Endothelial cell of umbilical vein (primary cell): ENCODE data around the gene MRC2. TPM values are rescaled to one million over a fixed set of nuclear protein-coding genes. Genes with fewer than 3 reads are reported as not detected.

Source experiments
- BruUV-seq: library from RNA; stranded (reverse); fragments of 400-500 nt; replicated peaks from 2 replicates; lab custom pipeline; 2021; lab: Mats Ljungman, UMichigan
- CTCF ChIA-PET: fragments of 300-600, 350-600 bp; sonication (Branson Sonifier 250); formaldehyde crosslinking; loops from one replicate; lab custom pipeline; 2021; ENCODE audit warnings: antibody characterized with exemption, inconsistent platforms; lab: Charles Lee
- POLR2A ChIA-PET: fragments of 300-600, 350-600 bp; sonication (Branson Sonifier 250); formaldehyde crosslinking; loops from one replicate; lab custom pipeline; 2021; ENCODE audit warnings: antibody characterized with exemption, inconsistent platforms; lab: Charles Lee
- DNase-seq: peaks from one replicate; pipeline ENCODE4 v3.0.0-alpha.2; 2011; ENCODE audit warnings: low read depth, low spot score
- FAIRE-seq: peaks from 2 replicates; lab custom pipeline; 2011; peaks lifted over from hg19 to GRCh38; lab: Jason Lieb, UNC
- H2AFZ ChIP-seq: 2 replicates; pipeline ENCODE4 v1.6.0; 2012; ENCODE audit warnings: low read depth, low read length, control low read depth, inconsistent platforms
- H3K27ac ChIP-seq: 2 replicates; pipeline ENCODE4 v1.5.1; 2011; ENCODE audit warnings: low read depth, mild to moderate bottlenecking, control low read depth, low read length, moderate library complexity; ENCODE audit not compliant: insufficient read depth
- H3K27me3 ChIP-seq, 2 experiments: 2 replicates each; pipeline versions ENCODE4 v1.6.0 to v1.6.1; 2011; ENCODE audit warnings: low read length in 2 of 2, mixed read lengths in 1 of 2; ENCODE audit not compliant: control insufficient read depth in 2 of 2, insufficient read depth in 2 of 2
- H3K36me3 ChIP-seq, 2 experiments: 2 replicates in 1 of 2; 3 replicates in 1 of 2; pipeline ENCODE4 v1.5.1; 2011; ENCODE audit warnings: low read length in 2 of 2, mild to moderate bottlenecking in 1 of 2, moderate library complexity in 1 of 2; ENCODE audit not compliant: control insufficient read depth in 2 of 2, insufficient read depth in 2 of 2; ENCODE audit errors: extremely low read depth in 1 of 2
- H3K4me1 ChIP-seq: 3 replicates; pipeline ENCODE4 v1.5.1; 2011; ENCODE audit warnings: mild to moderate bottlenecking, low read length; ENCODE audit not compliant: control insufficient read depth, insufficient read depth; ENCODE audit errors: extremely low read depth
- H3K4me2 ChIP-seq: 2 replicates; pipeline ENCODE4 v1.6.1; 2011; ENCODE audit warnings: low read length, control low read depth, mixed read lengths; ENCODE audit not compliant: insufficient read depth
- H3K4me3 ChIP-seq, 3 experiments: fragments of 200-600 bp in 1 of 3; sonication (generic), shearing (Covaris generic) in 1 of 3; replicated peaks in 1 of 3; 2 replicates each; pipeline ENCODE4 v1.5.1; 2011 to 2016; ENCODE audit warnings: control low read depth in 3 of 3, low read length in 3 of 3, mild to moderate bottlenecking in 2 of 3, inconsistent platforms in 1 of 3, low read depth in 1 of 3, moderate library complexity in 1 of 3; ENCODE audit not compliant: insufficient read depth in 1 of 3
- H3K79me2 ChIP-seq: 2 replicates; pipeline ENCODE4 v1.6.0; 2012; ENCODE audit warnings: low read length, inconsistent platforms; ENCODE audit not compliant: control insufficient read depth, insufficient read depth
- H3K9ac ChIP-seq: replicated peaks from 2 replicates; pipeline ENCODE3; 2011; ENCODE audit warnings: low read length, control low read depth; ENCODE audit not compliant: insufficient read depth; ENCODE audit errors: extremely low read depth
- H3K9me1 ChIP-seq: replicated peaks from 3 replicates; pipeline ENCODE4 v1.6.0; 2011; ENCODE audit warnings: mild to moderate bottlenecking, low read length; ENCODE audit not compliant: control insufficient read depth, insufficient read depth; ENCODE audit errors: extremely low read depth
- H3K9me3 ChIP-seq: replicated peaks from 2 replicates; pipeline ENCODE4 v1.5.1; 2012; ENCODE audit warnings: low read length, inconsistent platforms; ENCODE audit not compliant: control insufficient read depth, insufficient read depth
- H4K20me1 ChIP-seq: replicated peaks from 2 replicates; pipeline ENCODE3; 2011; ENCODE audit warnings: mild to moderate bottlenecking, low read length; ENCODE audit not compliant: control insufficient read depth, insufficient read depth; ENCODE audit errors: extremely low read depth
- EZH2 ChIP-seq: IDR thresholded peaks from 2 replicates; pipeline ENCODE4 v1.6.1; 2012; ENCODE audit warnings: borderline replicate concordance, low read depth, mild to moderate bottlenecking, moderate library complexity, low read length, inconsistent platforms; ENCODE audit not compliant: severe bottlenecking
- GATA2 ChIP-seq: IDR thresholded peaks from 2 replicates; pipeline ENCODE4 v1.7.0; 2011; ENCODE audit warnings: low read depth, mild to moderate bottlenecking, moderate library complexity, mixed read lengths, low read length; ENCODE audit not compliant: insufficient read length, insufficient read depth
- JUN ChIP-seq: IDR thresholded peaks from 2 replicates; pipeline ENCODE4 v1.6.1; 2011; ENCODE audit warnings: borderline replicate concordance, low read depth; ENCODE audit not compliant: insufficient read length, insufficient read depth
- MYC ChIP-seq: IDR thresholded peaks from one replicate; pipeline ENCODE4 v1.6.1; 2011; ENCODE audit warnings: mild to moderate bottlenecking, low read depth, low read length
- POLR2A ChIP-seq: IDR thresholded peaks from 2 replicates; pipeline ENCODE4 v1.6.1; 2012; ENCODE audit warnings: low read depth, mild to moderate bottlenecking, control low read depth, low read length
- POLR2AphosphoS5 ChIP-seq: IDR thresholded peaks from 2 replicates; pipeline ENCODE4 v1.6.1; 2012; ENCODE audit warnings: low read depth, mild to moderate bottlenecking, control low read depth, low read length, moderate library complexity; ENCODE audit not compliant: insufficient read depth
- dilution Hi-C: fragments of 300-500 bp; cut with MboI; formaldehyde crosslinking; loops from one replicate; pipeline ENCODE4 v1.15.0; 2019; ENCODE audit warnings: low sequenced_read_pairs; ENCODE audit not compliant: extremely low pct_ligation_motif_present
- intact Hi-C: fragments of 100-400 bp; cut with micrococcal nuclease; formaldehyde crosslinking; loops from one replicate; pipeline ENCODE4 v1.10.0; 2022
- polyA plus RNA-seq, 4 experiments: library from polyadenylated mRNA; depleted of rRNA in 3 of 4; stranded (reverse) in 3 of 4; unstranded in 1 of 4; fragments of >200 nt; gene quantifications; 2 replicates each; pipeline versions ENCODE4 v1.2.1 to v1.2.3, GENCODE V29; 2011 to 2012; ENCODE audit warnings: missing spikeins in 1 of 4
- total RNA-seq: library from RNA; stranded (reverse); gene quantifications from 2 replicates; pipeline ENCODE4 v1.2.3, GENCODE V29; 2021
- TF ChIP-seq, protein P1 (sequence below), 2 donors: IDR thresholded peaks; 1 replicate in 1 of 2; 2 replicates in 1 of 2; pipeline ENCODE4 v1.5.1; 2011; ENCODE audit warnings: low read length in 2 of 2, mild to moderate bottlenecking in 2 of 2, moderate library complexity in 2 of 2, control low read depth in 1 of 2, inconsistent platforms in 1 of 2, low read depth in 1 of 2; ENCODE audit not compliant: insufficient read depth in 1 of 2; ENCODE audit errors: extremely low read depth in 1 of 2

MRC2 gene
- total and polyA plus RNA-seq, 2 donors (not counting 3 experiments of a cell fraction or from before 2014, with no cell fraction given), result 30.6 to 52.7 TPM

DNA sequence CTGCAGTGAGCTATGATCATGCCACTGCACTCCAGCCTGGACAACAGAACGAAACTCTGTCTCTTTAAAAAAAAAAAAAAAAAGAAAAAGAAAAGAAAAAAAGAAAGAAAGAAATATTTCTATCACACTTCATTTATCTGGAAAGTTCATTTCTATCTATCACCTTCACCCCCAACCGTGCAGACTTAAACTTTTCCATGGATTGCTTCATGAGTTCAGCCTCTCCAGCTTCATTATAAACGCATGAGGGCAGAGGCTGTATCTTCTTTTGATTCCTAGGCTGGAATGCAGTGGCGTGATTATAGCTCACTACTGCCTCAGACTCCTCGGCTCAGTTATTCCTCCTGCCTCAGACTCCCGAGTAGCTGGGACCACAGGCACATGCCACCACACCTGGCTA, 28.2 kb downstream of the MRC2 start:
- FAIRE-seq, result no peak
- no peak overlapping the region for H2AFZ ChIP-seq
- DNase-seq, result no peak
- H3K4me2 ChIP-seq, result no peak overlapping the region
- H3K4me3 ChIP-seq, result no peak overlapping the region
- H3K27me3 ChIP-seq, result no peaks in the 10 kb centered on the region
- H4K20me1 ChIP-seq, result no peaks in the 10 kb centered on the region
- H3K9me1 ChIP-seq, result no peaks in the 10 kb centered on the region
- H3K36me3 ChIP-seq, result no peaks in the 10 kb centered on the region
- H3K79me2 ChIP-seq, result no peaks in the 10 kb centered on the region
- dilution Hi-C loops, result no loop called here
- TF ChIP-seq POLR2AphosphoS5 (no peak), POLR2A (no peak), EZH2 (no peak), MYC (no peak), GATA2 (no peak)
- TF ChIP-seq, protein P1, sequence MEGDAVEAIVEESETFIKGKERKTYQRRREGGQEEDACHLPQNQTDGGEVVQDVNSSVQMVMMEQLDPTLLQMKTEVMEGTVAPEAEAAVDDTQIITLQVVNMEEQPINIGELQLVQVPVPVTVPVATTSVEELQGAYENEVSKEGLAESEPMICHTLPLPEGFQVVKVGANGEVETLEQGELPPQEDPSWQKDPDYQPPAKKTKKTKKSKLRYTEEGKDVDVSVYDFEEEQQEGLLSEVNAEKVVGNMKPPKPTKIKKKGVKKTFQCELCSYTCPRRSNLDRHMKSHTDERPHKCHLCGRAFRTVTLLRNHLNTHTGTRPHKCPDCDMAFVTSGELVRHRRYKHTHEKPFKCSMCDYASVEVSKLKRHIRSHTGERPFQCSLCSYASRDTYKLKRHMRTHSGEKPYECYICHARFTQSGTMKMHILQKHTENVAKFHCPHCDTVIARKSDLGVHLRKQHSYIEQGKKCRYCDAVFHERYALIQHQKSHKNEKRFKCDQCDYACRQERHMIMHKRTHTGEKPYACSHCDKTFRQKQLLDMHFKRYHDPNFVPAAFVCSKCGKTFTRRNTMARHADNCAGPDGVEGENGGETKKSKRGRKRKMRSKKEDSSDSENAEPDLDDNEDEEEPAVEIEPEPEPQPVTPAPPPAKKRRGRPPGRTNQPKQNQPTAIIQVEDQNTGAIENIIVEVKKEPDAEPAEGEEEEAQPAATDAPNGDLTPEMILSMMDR (IDR thresholded peaks at IDR 0.05; ENCODE audit: extremely low read depth in 1 of 2, insufficient read depth in 1 of 2, low read depth in 1 of 2, low read length in 2 of 2), result no peak
- no peaks in the 10 kb centered on the region for H3K9me3 ChIP-seq
- BruUV-seq, result no TSS peak
- intact Hi-C loops, result no loop called here
- POLR2A ChIA-PET, result no interaction called here
- no peak overlapping the region for H3K27ac ChIP-seq
- peaks cover 16% of the 10 kb centered on the region for H3K4me1 ChIP-seq
- CTCF ChIA-PET, result interaction anchor here (0.9 to 1.1 kb wide), 2 partner anchors 16 to 103 kb away, joined by 3 to 4 read pairs; no protein-coding TSS in a partner anchor
- H3K9ac ChIP-seq, result no peak overlapping the region

DNA sequence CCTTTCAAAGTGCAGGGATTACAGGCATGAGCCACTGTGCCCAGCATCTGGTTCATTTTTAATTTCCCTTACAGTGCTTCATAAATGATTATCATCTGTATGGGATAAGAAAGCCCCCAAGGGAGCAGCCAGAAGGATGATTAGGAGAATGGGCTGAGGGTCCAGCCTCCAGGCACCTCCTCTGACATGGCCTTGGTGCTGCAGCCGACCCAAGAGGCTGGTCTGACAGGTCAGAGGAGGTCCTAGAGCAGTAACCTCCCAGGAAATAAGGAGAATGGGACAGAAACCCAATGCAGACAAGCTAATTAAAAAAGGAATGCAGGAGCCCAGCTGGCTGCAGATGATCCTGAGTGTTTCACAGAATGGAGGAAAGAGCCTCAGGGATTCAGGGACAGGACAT, 29.0 kb downstream of the MRC2 start:
- no peaks in the 10 kb centered on the region for H4K20me1 ChIP-seq
- intact Hi-C loops, result no loop called here

More for the DNA sequence above, 29.0 kb downstream of the MRC2 start:
- CTCF ChIA-PET, result interaction anchor here (1.1 kb wide), 1 partner anchor 104 kb away, joined by 4 read pairs; no protein-coding TSS in a partner anchor
- no peak overlapping the region for H3K9ac ChIP-seq
- no peak overlapping the region for H3K4me3 ChIP-seq
- no peaks in the 10 kb centered on the region for H3K9me3 ChIP-seq
- peaks cover 16% of the 10 kb centered on the region for H3K4me1 ChIP-seq
- no peaks in the 10 kb centered on the region for H3K9me1 ChIP-seq
- no peaks in the 10 kb centered on the region for H3K36me3 ChIP-seq
- no peak overlapping the region for H2AFZ ChIP-seq
- FAIRE-seq, result no peak
- BruUV-seq, result no TSS peak
- TF ChIP-seq EZH2 (no peak), JUN (no peak), MYC (no peak)
- TF ChIP-seq, protein P1 (IDR thresholded peaks at IDR 0.05; ENCODE audit: extremely low read depth in 1 of 2, insufficient read depth in 1 of 2, low read depth in 1 of 2, low read length in 2 of 2), result no peak
- dilution Hi-C loops, result no loop called here
- DNase-seq, result no peak
- H3K27ac ChIP-seq, result no peak overlapping the region
- no peak overlapping the region for H3K4me2 ChIP-seq
- H3K79me2 ChIP-seq, result no peaks in the 10 kb centered on the region
- no peaks in the 10 kb centered on the region for H3K27me3 ChIP-seq
- POLR2A ChIA-PET, result no interaction called here
